Ectodermal cell (in vitro differentiated cells): Measurements from ENCODE around the gene NFKBIZ.
"Not testable (repeated sequence)": the region's sequence is repeated elsewhere in the genome, so short reads cannot be mapped to it uniquely, and the experiment has no call there.

Source experiments
- H3K27ac ChIP-seq: 2 replicates; pipeline ENCODE4 v1.7.0; 2013; ENCODE audit warnings: mild to moderate bottlenecking, low read depth, low read length; ENCODE audit not compliant: insufficient read depth, poor library complexity, severe bottlenecking
- H3K27me3 ChIP-seq: 2 replicates; pipeline ENCODE4 v1.7.0; 2013; ENCODE audit warnings: mild to moderate bottlenecking, low read length; ENCODE audit not compliant: insufficient read depth, control insufficient read depth, poor library complexity, severe bottlenecking
- H3K36me3 ChIP-seq: one replicate; pipeline ENCODE4 v1.7.0; 2013; ENCODE audit warnings: low read length; ENCODE audit not compliant: control insufficient read depth, insufficient read depth
- H3K4me1 ChIP-seq: one replicate; pipeline ENCODE4 v1.7.0; 2013; ENCODE audit warnings: low read length; ENCODE audit not compliant: control insufficient read depth, insufficient read depth
- H3K4me3 ChIP-seq: 2 replicates; pipeline ENCODE4 v1.7.0; 2013; ENCODE audit warnings: low read depth, low read length, control low read depth; ENCODE audit not compliant: insufficient read depth
- H3K9me3 ChIP-seq: 2 replicates; pipeline ENCODE4 v1.7.0; 2013; ENCODE audit warnings: mild to moderate bottlenecking, low read length, moderate library complexity; ENCODE audit not compliant: control insufficient read depth
- whole genome bisulfite sequencing, 2 experiments: methylation state at CpG; one replicate each; pipeline ENCODE4 v1.1.7; 2013; ENCODE audit warnings: missing lambda C conversion rate in 2 of 2; 5-methylcytosine and 5-hydroxymethylcytosine counted together

The NFKBIZ gene

GRCh38 chr3:101859882-101860448 is 10.7 kb downstream of the NFKBIZ start:
- H3K27me3 ChIP-seq: no peaks in the 10 kb centered on the region
- 95 to 96% methylated on average over 5 of the region's 5 CpGs for WGBS, 2 experiments
- H3K36me3 ChIP-seq: peaks cover 23% of the 10 kb centered on the region
- H3K27ac ChIP-seq: no peak overlapping the region
- H3K4me3 ChIP-seq: no peak overlapping the region
- H3K9me3 ChIP-seq: no peaks in the 10 kb centered on the region
- H3K4me1 ChIP-seq: no peaks in the 10 kb centered on the region

GRCh38 chr3:101861212-101861788 is 12.0 kb downstream of the NFKBIZ start:
- Histone ChIP-seq H3K4me1 (no peaks in the 10 kb centered on the region), H3K9me3 (no peaks in the 10 kb centered on the region), H3K36me3 (peaks cover 15% of the 10 kb centered on the region), H3K27me3 (no peaks in the 10 kb centered on the region), H3K4me3 (no peak overlapping the region), H3K27ac (no peak overlapping the region)
- WGBS, 2 experiments: 95 to 96% methylated on average over 2 of the region's 3 CpGs

GRCh38 chr3:101861789-101862415 is 12.6 kb downstream of the NFKBIZ start:
- H3K4me3 ChIP-seq: no peak overlapping the region
- peaks cover 15% of the 10 kb centered on the region for H3K36me3 ChIP-seq
- H3K27ac ChIP-seq: no peak overlapping the region
- H3K27me3 ChIP-seq: no peaks in the 10 kb centered on the region
- no peaks in the 10 kb centered on the region for H3K9me3 ChIP-seq
- H3K4me1 ChIP-seq: no peaks in the 10 kb centered on the region
- 74 to 77% methylated on average over 5 of the region's 5 CpGs for WGBS, 2 experiments

DNA sequence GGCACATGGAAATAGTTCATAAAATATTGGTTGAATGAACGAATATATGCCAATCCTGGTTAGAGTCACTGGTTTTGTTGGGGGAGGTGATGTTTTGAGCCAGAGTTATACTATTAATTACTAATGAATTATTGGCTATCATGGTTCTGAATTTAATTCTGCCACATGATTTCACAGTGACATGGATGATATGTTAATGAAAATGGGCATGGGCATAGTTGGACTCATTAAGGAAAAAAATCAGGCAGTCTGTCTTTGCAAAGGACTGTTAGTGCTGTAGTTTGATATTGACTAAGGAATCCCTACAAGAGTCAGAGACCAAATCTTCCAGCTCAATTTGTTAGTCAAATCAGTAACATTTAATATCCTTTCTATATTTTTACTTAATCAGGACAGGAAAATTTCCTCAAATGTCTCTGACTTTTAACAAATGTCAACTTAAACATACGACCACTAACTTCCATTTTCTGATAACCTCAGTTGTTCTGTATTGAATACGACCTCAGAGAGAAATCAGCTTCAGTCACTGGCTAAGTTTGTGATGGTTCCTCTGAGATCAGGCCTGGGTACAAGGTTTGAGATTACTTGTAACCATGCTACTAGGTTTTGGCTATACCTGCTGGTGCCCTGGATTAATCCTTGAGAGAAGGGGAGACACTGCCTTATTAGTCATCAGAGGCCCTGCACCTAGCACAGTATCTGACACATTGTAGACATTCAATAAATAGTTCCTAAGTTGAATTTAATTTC is 13.3 kb downstream of the NFKBIZ start:
- Histone ChIP-seq H3K27me3 (no peaks in the 10 kb centered on the region), H3K36me3 (peaks cover 8% of the 10 kb centered on the region), H3K4me3 (no peak overlapping the region), H3K4me1 (no peaks in the 10 kb centered on the region), H3K9me3 (no peaks in the 10 kb centered on the region), H3K27ac (no peak overlapping the region)
- 91 to 95% methylated on average over 3 of the region's 3 CpGs for WGBS, 2 experiments

DNA sequence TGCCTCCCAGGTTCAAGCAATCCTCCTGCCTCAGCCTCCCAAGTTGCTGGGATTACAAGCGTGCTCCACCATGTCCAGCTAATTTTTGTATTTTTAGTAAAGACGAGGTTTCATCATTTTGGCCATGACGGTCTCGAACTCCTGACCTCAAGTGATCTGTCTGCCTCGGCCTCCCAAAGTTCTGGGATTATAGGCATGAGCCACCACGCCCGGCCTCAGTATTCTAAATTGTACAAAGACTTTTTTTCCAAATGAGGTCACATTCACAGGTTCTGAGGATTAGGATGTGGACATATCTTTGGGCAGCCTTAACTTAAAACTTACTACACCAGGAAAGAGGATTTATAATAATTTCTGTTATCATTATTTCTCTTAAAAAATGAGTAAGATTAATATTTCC is 15.6 kb downstream of the NFKBIZ start:
- not testable (repeated sequence) for H3K27me3 ChIP-seq
- 91 to 96% methylated on average over 7 of the region's 7 CpGs for WGBS, 2 experiments

GRCh38 chr3:101865751-101866509 is 16.6 kb downstream of the NFKBIZ start:
- Histone ChIP-seq H3K27ac (no peak overlapping the region), H3K9me3 (no peaks in the 10 kb centered on the region), H3K36me3 (no peaks in the 10 kb centered on the region), H3K4me1 (no peaks in the 10 kb centered on the region), H3K4me3 (no peak overlapping the region), H3K27me3 (no peaks in the 10 kb centered on the region)
- WGBS, 2 experiments: 63 to 82% methylated on average over 4 to 5 of the region's 5 CpGs

More for the DNA sequence above, 15.6 kb downstream of the NFKBIZ start:
- not testable (repeated sequence) for H3K4me3 ChIP-seq, H3K27ac ChIP-seq, H3K9me3 ChIP-seq, H3K36me3 ChIP-seq, H3K4me1 ChIP-seq

DNA sequence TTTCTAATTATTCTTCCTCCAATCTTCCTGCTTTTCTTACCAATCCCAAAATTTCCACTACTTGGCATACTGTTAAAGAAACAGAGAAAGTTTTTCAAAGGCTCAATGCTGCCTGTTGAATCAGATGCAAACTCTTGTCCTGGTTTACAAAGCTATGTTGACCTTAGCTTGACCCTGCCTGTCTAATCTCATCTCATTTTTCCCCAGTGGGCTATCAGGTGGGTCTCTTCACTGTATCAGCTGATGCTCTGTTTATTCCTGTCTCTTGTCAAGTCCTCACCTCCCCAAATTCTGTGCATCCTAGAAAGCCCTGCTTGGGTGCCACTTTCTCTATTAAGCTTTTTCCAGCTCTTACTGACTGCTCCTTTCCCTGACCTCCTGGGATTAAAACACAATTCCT is 18.2 kb downstream of the NFKBIZ start:
- Histone ChIP-seq H3K36me3 (no peaks in the 10 kb centered on the region), H3K4me3 (no peak overlapping the region), H3K9me3 (no peaks in the 10 kb centered on the region), H3K27ac (no peak overlapping the region), H3K4me1 (no peaks in the 10 kb centered on the region), H3K27me3 (no peaks in the 10 kb centered on the region)

- Histone ChIP-seq H3K27ac (no peak overlapping the region), H3K4me3 (no peak overlapping the region), H3K27me3 (no peaks in the 10 kb centered on the region), H3K4me1 (no peaks in the 10 kb centered on the region), H3K9me3 (no peaks in the 10 kb centered on the region), H3K36me3 (no peaks in the 10 kb centered on the region)
- 82 to 85% methylated on average over 2 of the region's 2 CpGs for WGBS, 2 experiments
Observed at GRCh38 chr3:101867996-101868395, 18.7 kb downstream of the NFKBIZ start.

GRCh38 chr3:101868534-101869464 is 19.5 kb downstream of the NFKBIZ start:
- Histone ChIP-seq H3K27ac (no peak overlapping the region), H3K4me1 (no peaks in the 10 kb centered on the region), H3K9me3 (no peaks in the 10 kb centered on the region), H3K4me3 (no peak overlapping the region), H3K36me3 (no peaks in the 10 kb centered on the region), H3K27me3 (no peaks in the 10 kb centered on the region)
- 90 to 95% methylated on average over 12 of the region's 12 CpGs for WGBS, 2 experiments
